ENCODE results near the gene TMEM101. TPM values are rescaled to one million over a fixed set of nuclear protein-coding genes. Genes with fewer than 3 reads are reported as not detected.
A peak's percentile ranks its signal among the peaks of the same experiment; 100 is the strongest.

Gene TMEM101
- total and polyA plus RNA-seq, 12 donors: 15.6 to 26.4 (median 17.9) TPM

DNA sequence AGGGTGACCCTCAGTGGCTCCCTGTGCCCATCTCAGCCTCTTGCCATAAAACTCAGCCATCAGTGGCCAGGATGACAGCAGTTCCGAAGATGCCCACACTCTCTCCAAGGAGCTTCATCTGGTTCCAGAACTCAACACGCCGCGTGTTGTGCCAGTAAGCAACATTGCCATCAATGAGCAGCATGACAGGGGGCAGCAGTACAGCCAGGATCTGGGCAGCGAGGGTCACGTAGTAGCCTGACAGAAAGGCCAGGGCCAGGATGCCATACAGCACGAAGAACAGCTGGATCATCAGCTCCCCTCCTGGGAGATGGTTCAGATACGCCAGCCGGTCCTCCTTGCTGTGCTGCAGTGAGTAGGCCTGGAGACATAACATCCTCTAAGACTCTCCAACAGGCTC, 2.9 kb downstream of the TMEM101 start:
- peak overlapping the region in 5 of 10 donors; percentile 1 to 42 (median 14) for H3K27ac ChIP-seq
- intact Hi-C loops (cut with DNase I): loop anchor here in 2 of 10 donors (5.0 to 10.0 kb wide), 2 partner anchors 60 to 103 kb away; partner anchors contain the start of gene G6PC3 (in 1 of the 2)

GRCh38 chr17:44010966-44011647, 3.7 kb downstream of the TMEM101 start:
- DNase-seq (no peak), ATAC-seq (peak in 1 of 8 donors; percentile 21)
- TF ChIP-seq CTCF (IDR thresholded peaks at IDR 0.05): no peak
- H3K27me3 ChIP-seq: peaks cover 0 to 6% (median 5%) of the 10 kb centered on the region in 7 donors
- peaks cover 9 to 69% (median 46%) of the 10 kb centered on the region in 9 donors for H3K4me1 ChIP-seq
- H3K36me3 ChIP-seq: peaks cover 0 to 37% (median 0%) of the 10 kb centered on the region in 9 donors
- H3K4me3 ChIP-seq: no peak overlapping the region
- no peaks in the 10 kb centered on the region for H3K9me3 ChIP-seq
- peak overlapping the region in 5 of 10 donors; percentile 1 to 42 (median 14) for H3K27ac ChIP-seq
- intact Hi-C loops (cut with DNase I): loop anchor here in 2 of 10 donors (5.0 to 10.0 kb wide), 2 partner anchors 61 to 104 kb away; partner anchors contain the start of gene G6PC3 (in 1 of the 2)
- WGBS, 2 donors: 43 to 56% methylated on average over 4 of the region's 4 CpGs

More for the DNA sequence above, 2.9 kb downstream of the TMEM101 start:
- ATAC-seq: no peak
- no peaks in the 10 kb centered on the region for H3K9me3 ChIP-seq
- no peak for TF ChIP-seq CTCF (IDR thresholded peaks at IDR 0.05)
- WGBS, 2 donors: 73 to 76% methylated on average over 9 of the region's 9 CpGs
- DNase-seq: no peak
- H3K36me3 ChIP-seq: peaks cover 0 to 37% (median 0%) of the 10 kb centered on the region in 9 donors
- H3K27me3 ChIP-seq: no peaks in the 10 kb centered on the region
- no peak overlapping the region for H3K4me3 ChIP-seq
- H3K4me1 ChIP-seq: peaks cover 9 to 63% (median 41%) of the 10 kb centered on the region in 9 donors

GRCh38 chr17:44008205-44008909, 6.4 kb downstream of the TMEM101 start:
- peak overlapping the region in 5 of 10 donors; percentile 61 to 77 (median 69) for H3K4me3 ChIP-seq

More at GRCh38 chr17:44008205-44008909, 6.4 kb downstream of the TMEM101 start:
- ATAC-seq: no peak
- Histone ChIP-seq H3K27ac (peak overlapping the region in 1 of 10 donors; percentile 73), H3K27me3 (peaks cover 14 to 33% (median 25%) of the 10 kb centered on the region in 7 donors), H3K4me1 (peaks cover 18 to 66% (median 48%) of the 10 kb centered on the region in 9 donors), H3K9me3 (no peaks in the 10 kb centered on the region), H3K36me3 (peaks cover 0 to 37% (median 0%) of the 10 kb centered on the region in 9 donors)
- TF ChIP-seq CTCF (IDR thresholded peaks at IDR 0.05): no peak
- WGBS, 2 donors: 70 to 72% methylated on average over 6 of the region's 6 CpGs
- intact Hi-C loops (cut with DNase I): loop anchor here in 5 of 10 donors (5.0 kb wide), 2 partner anchors 34 to 109 kb away; no protein-coding TSS in a partner anchor
- DNase-seq: no peak
